ENCODE results near the gene GLP2R. TPM values are rescaled to one million over a fixed set of nuclear protein-coding genes. Genes with fewer than 3 reads are reported as not detected.

The GLP2R gene
- total RNA-seq, 1 experiment from 2014 or later, result 0.08 TPM

- POLR2A ChIA-PET, result no interaction called here
- TF ChIP-seq CTCF (IDR thresholded peaks at IDR 0.05), result no peak
- no peak for TF ChIP-seq TCF7L2 (IDR thresholded peaks at IDR 0.05; ENCODE audit: low read depth, low read length)
- no peak for TF ChIP-seq REST (IDR thresholded peaks at IDR 0.05; ENCODE audit: insufficient read depth in 1 of 2, low read depth in 2 of 2, low read length in 1 of 2)
- H3K9me3 ChIP-seq (ENCODE audit: control insufficient read depth, insufficient read depth, low read depth, low read length), result no peaks in the 10 kb centered on the region
- H3K4me1 ChIP-seq (ENCODE audit: control insufficient read depth, insufficient read depth, low read length), result peaks cover 8% of the 10 kb centered on the region
- ATAC-seq (no peak), DNase-seq (ENCODE audit: low read depth, low spot score) (no peak)
- H3K27me3 ChIP-seq (ENCODE audit: control insufficient read depth, insufficient read depth, low read length), result no peaks in the 10 kb centered on the region
- BruUV-seq (replicated peaks), result no TSS peak
- CTCF ChIA-PET, result no interaction called here
- no peak overlapping the region for H3K4me3 ChIP-seq (ENCODE audit: low read depth in 2 of 2, low read length in 2 of 2)
- no peak overlapping the region for H3K27ac ChIP-seq (ENCODE audit: low read length)
- H3K36me3 ChIP-seq (ENCODE audit: control insufficient read depth, insufficient read depth, low read length), result no peaks in the 10 kb centered on the region
- intact Hi-C loops (cut with micrococcal nuclease; ENCODE audit: unreplicated experiment), result no loop called here
- in situ Hi-C loops (cut with HindIII; ENCODE audit: low pct_unique_long_range_greater_than_20kb, low sequenced_read_pairs), result no loop called here
Measured at GRCh38 chr17:9798724-9799123, 27.0 kb upstream of the GLP2R start.

GRCh38 chr17:9801505-9801904 is 24.2 kb upstream of the GLP2R start:
- Histone ChIP-seq H3K36me3 (ENCODE audit: control insufficient read depth, insufficient read depth, low read length) (no peaks in the 10 kb centered on the region), H3K4me3 (ENCODE audit: low read depth in 2 of 2, low read length in 2 of 2) (no peak overlapping the region), H3K27ac (ENCODE audit: low read length) (no peak overlapping the region), H3K27me3 (ENCODE audit: control insufficient read depth, insufficient read depth, low read length) (no peaks in the 10 kb centered on the region; the same call in 1 of the 2 replicates), H3K9me3 (ENCODE audit: control insufficient read depth, insufficient read depth, low read depth, low read length) (no peaks in the 10 kb centered on the region), H3K4me1 (ENCODE audit: control insufficient read depth, insufficient read depth, low read length) (peaks cover 8% of the 10 kb centered on the region)
- intact Hi-C loops (cut with micrococcal nuclease; ENCODE audit: unreplicated experiment) (no loop called here), in situ Hi-C loops (cut with HindIII; ENCODE audit: low pct_unique_long_range_greater_than_20kb, low sequenced_read_pairs) (no loop called here)
- BruUV-seq (replicated peaks), result no TSS peak
- ATAC-seq, result no peak
- TF ChIP-seq TCF7L2 (IDR thresholded peaks at IDR 0.05; ENCODE audit: low read depth, low read length), result no peak
- TF ChIP-seq CTCF (IDR thresholded peaks at IDR 0.05), result no peak
- TF ChIP-seq REST (IDR thresholded peaks at IDR 0.05; ENCODE audit: insufficient read depth in 1 of 2, low read depth in 2 of 2, low read length in 1 of 2), result no peak
- DNase-seq (ENCODE audit: low read depth, low spot score), result no peak
- POLR2A ChIA-PET, result no interaction called here
- CTCF ChIA-PET, result interaction anchor here (0.7 kb wide), 1 partner anchor 88 kb away, joined by 3 read pairs; no protein-coding TSS in a partner anchor

All from Panc1 (cell line).